K562 (cell line): ENCODE data around the gene DTD1. TPM values are rescaled to one million over a fixed set of nuclear protein-coding genes. Genes with fewer than 3 reads are reported as not detected.

Experiments used
- ATAC-seq: fragments of 200-7000 bp; cut with Tn5 transposase; 3 replicates; pipeline ENCODE4 v1.9.1; 2020; ENCODE audit warnings: moderate library complexity
- BruUV-seq: library from RNA; stranded (reverse); fragments of 400-500 nt; replicated peaks from 2 replicates; lab custom pipeline; 2021; lab: Mats Ljungman, UMichigan
- CTCF ChIA-PET: fragments of 300-600 bp; formaldehyde crosslinking; extraction: SDS; loops from one replicate; lab custom pipeline; 2021; ENCODE audit warnings: low intra/inter-chr PET ratio; lab: Yijun Ruan, JAX
- POLR2A ChIA-PET: fragments of 300-600, 350-650 bp; sonication (Branson Sonifier 250); formaldehyde crosslinking; extraction: SDS; loops from one replicate; lab custom pipeline; 2021; ENCODE audit warnings: antibody characterized with exemption, inconsistent platforms; lab: Yijun Ruan, JAX
- DNase-seq, 4 experiments: peaks; one replicate each; pipeline versions ENCODE4 v3.0.0 to v3.0.0-alpha.2; 2011 to 2018; ENCODE audit warnings: low spot score in 3 of 4, mixed read lengths in 3 of 4; ENCODE audit errors: extremely low read depth in 1 of 4
- FAIRE-seq: peaks from 2 replicates; lab custom pipeline; 2011; peaks lifted over from hg19 to GRCh38; lab: Jason Lieb, UNC
- H2AFZ ChIP-seq: 2 replicates; pipeline ENCODE4 v1.6.0; 2011; ENCODE audit warnings: low read depth, low read length, control low read depth, inconsistent platforms
- H3K27ac ChIP-seq: fragments of 200-600 bp; 3 replicates; pipeline ENCODE4 v1.8.0; 2011; ENCODE audit warnings: low read depth, mild to moderate bottlenecking, control low read depth, inconsistent platforms, low read length, moderate library complexity, mixed read lengths; ENCODE audit errors: extremely low read depth
- H3K27me3 ChIP-seq, 2 experiments: fragments of 300-600 bp in 1 of 2; 2 replicates in 1 of 2; 3 replicates in 1 of 2; pipeline versions ENCODE4 v1.6.0 to v1.8.0; 2011; ENCODE audit warnings: inconsistent platforms in 2 of 2, low read length in 2 of 2, mild to moderate bottlenecking in 1 of 2, mixed read lengths in 1 of 2, moderate library complexity in 1 of 2; ENCODE audit not compliant: control insufficient read depth in 2 of 2, insufficient read depth in 2 of 2
- H3K36me3 ChIP-seq: fragments of 300-600 bp; 3 replicates; pipeline ENCODE4 v1.8.0; 2011; ENCODE audit warnings: mild to moderate bottlenecking, low read length, inconsistent platforms; ENCODE audit not compliant: control insufficient read depth, insufficient read depth
- H3K4me1 ChIP-seq, 2 experiments: fragments of 200-600 bp in 1 of 2; replicated peaks in 1 of 2; 2 replicates in 1 of 2; 3 replicates in 1 of 2; pipeline versions ENCODE4 v1.5.1 to v1.8.0; 2011; ENCODE audit warnings: inconsistent platforms in 2 of 2, low read length in 2 of 2, mild to moderate bottlenecking in 1 of 2, mixed read lengths in 1 of 2, moderate library complexity in 1 of 2; ENCODE audit not compliant: control insufficient read depth in 2 of 2, insufficient read depth in 2 of 2
- H3K4me2 ChIP-seq: 2 replicates; pipeline ENCODE4 v1.6.1; 2011; ENCODE audit warnings: low read length, control low read depth, inconsistent platforms, mixed read lengths; ENCODE audit not compliant: insufficient read depth
- H3K4me3 ChIP-seq: fragments of 200-600 bp; sonication (generic), shearing (Covaris generic); 2 replicates; pipeline ENCODE4 v1.5.1; 2016; ENCODE audit warnings: control low read depth, inconsistent platforms
- H3K79me2 ChIP-seq: fragments of 200-600 bp; 3 replicates; pipeline ENCODE4 v1.8.0; 2011; ENCODE audit warnings: low read length, inconsistent platforms; ENCODE audit not compliant: control insufficient read depth, insufficient read depth
- H3K9ac ChIP-seq, 2 experiments: 2 replicates each; pipeline versions ENCODE4 v1.6.0 to v1.6.1; 2011; ENCODE audit warnings: low read depth in 2 of 2, low read length in 2 of 2, control low read depth in 1 of 2, inconsistent platforms in 1 of 2, mild to moderate bottlenecking in 1 of 2, mixed read lengths in 1 of 2; ENCODE audit not compliant: insufficient read depth in 1 of 2
- H3K9me1 ChIP-seq: one replicate; pipeline ENCODE4 v1.6.0; 2011; ENCODE audit warnings: inconsistent platforms, mild to moderate bottlenecking, low read length, moderate library complexity; ENCODE audit not compliant: control insufficient read depth, insufficient read depth
- H3K9me3 ChIP-seq: replicated peaks from 2 replicates; pipeline ENCODE4 v1.5.1; 2011; ENCODE audit warnings: low read depth, low read length, inconsistent platforms; ENCODE audit not compliant: control insufficient read depth, insufficient read depth
- H4K20me1 ChIP-seq: replicated peaks from 2 replicates; pipeline ENCODE4 v1.6.1; 2011; ENCODE audit warnings: low read length, inconsistent platforms, mixed read lengths; ENCODE audit not compliant: control insufficient read depth, insufficient read depth
- ARID3A ChIP-seq: IDR thresholded peaks from 2 replicates; pipeline ENCODE4 v1.6.1; 2012; ENCODE audit warnings: low read depth, low read length, improper control_type of control experiment, borderline replicate concordance
- BHLHE40 ChIP-seq: IDR thresholded peaks from 2 replicates; pipeline ENCODE4 v1.6.1; 2011; ENCODE audit warnings: low read length, improper control_type of control experiment
- CBFA2T3 ChIP-seq: fragments of 450-650 bp; IDR thresholded peaks from 2 replicates; pipeline ENCODE4 v1.6.1; 2017
- GATAD2A ChIP-seq: fragments of 450-650 bp; IDR thresholded peaks from 2 replicates; pipeline ENCODE4 v1.6.1; 2017
- HDAC2 ChIP-seq: fragments of 450-650 bp; IDR thresholded peaks from 2 replicates; pipeline ENCODE4 v1.6.1; 2016; ENCODE audit warnings: mild to moderate bottlenecking
- HEY1 ChIP-seq: fragments of 250-450 bp; sonication (Bioruptor Pico); IDR thresholded peaks from 2 replicates; pipeline ENCODE4 v1.5.0; 2020; ENCODE audit warnings: mild to moderate bottlenecking, moderate library complexity, borderline replicate concordance
- HIVEP1 ChIP-seq: fragments of 250-450 bp; sonication (Bioruptor Pico); IDR thresholded peaks from 2 replicates; pipeline ENCODE4 v1.4.0; 2020; ENCODE audit warnings: mild to moderate bottlenecking
- LCOR ChIP-seq: sonication (generic); formaldehyde crosslinking; IDR thresholded peaks from 2 replicates; pipeline ENCODE4 v1.8.0; 2022; ENCODE audit warnings: mild to moderate bottlenecking, missing genetic modification reagents
- PRMT5 ChIP-seq: sonication (generic); formaldehyde crosslinking; IDR thresholded peaks from 2 replicates; pipeline ENCODE4 v1.5.0; 2020; ENCODE audit warnings: missing genetic modification reagents
- SAFB ChIP-seq: fragments of 200-400 bp; formaldehyde crosslinking; IDR thresholded peaks from 2 replicates; pipeline ENCODE4 v1.6.1; 2017; ENCODE audit warnings: low read depth, low read length, borderline replicate concordance
- SAFB2 ChIP-seq: fragments of 200-400 bp; formaldehyde crosslinking; IDR thresholded peaks from 2 replicates; pipeline ENCODE4 v1.6.1; 2018; ENCODE audit warnings: borderline replicate concordance, low read length, low read depth, moderate library complexity; ENCODE audit not compliant: severe bottlenecking
- TGIF2 ChIP-seq: sonication (generic); formaldehyde crosslinking; IDR thresholded peaks from 2 replicates; pipeline ENCODE4 v1.8.1; 2022; ENCODE audit warnings: mild to moderate bottlenecking, missing genetic modification reagents, moderate library complexity
- U2AF2 ChIP-seq: fragments of 200-400 bp; formaldehyde crosslinking; optimal IDR thresholded peaks from 2 replicates; pipeline ENCODE3; 2017; ENCODE audit warnings: low read depth, mild to moderate bottlenecking, low read length
- ZNF140 ChIP-seq: fragments of 250-450 bp; sonication (Bioruptor Pico); IDR thresholded peaks from 2 replicates; pipeline ENCODE4 v1.8.0; 2021; ENCODE audit warnings: moderate library complexity, mild to moderate bottlenecking, inconsistent platforms
- ZNF583 ChIP-seq: fragments of 250-450 bp; sonication (Bioruptor Pico); IDR thresholded peaks from 2 replicates; pipeline ENCODE4 v1.4.0; 2020
- whole genome bisulfite sequencing: fragments of 100-300 bp; shearing (Covaris generic); methylation state at CpG from one replicate; pipeline ENCODE4 v1.1.6; 2016; ENCODE audit warnings: low coverage, mixed read lengths; ENCODE audit not compliant: insufficient coverage; ENCODE audit errors: missing lambda C conversion rate; 5-methylcytosine and 5-hydroxymethylcytosine counted together
- in situ Hi-C: fragments of 300-500 bp; cut with MboI; formaldehyde crosslinking; loops from 4 replicates; pipeline ENCODE4 v1.15.0; 2018; ENCODE audit warnings: inconsistent platforms, mixed read lengths
- intact Hi-C: fragments of 100-400 bp; cut with micrococcal nuclease; formaldehyde crosslinking; loops from 2 replicates; pipeline ENCODE4 v1.14.2; 2022
- polyA plus RNA-seq, 8 experiments: library from polyadenylated mRNA; depleted of rRNA in 4 of 8; stranded (reverse) in 5 of 8; unstranded in 3 of 8; fragments of >200 nt; fragmentation: Nextera tagmentation in 2 of 8; fragmentation: Illumina TruSeq in 1 of 8; extraction: Ambion mirVana in 2 of 8; extraction: Trizol in 1 of 8; gene quantifications; 2 replicates each; pipeline versions ENCODE4 v1.2.1 to v1.2.3, GENCODE V29; 2011 to 2014; ENCODE audit warnings: inconsistent platforms in 1 of 8, missing spikeins in 1 of 8
- total RNA-seq, 7 experiments: library from RNA; depleted of rRNA in 6 of 7; stranded (reverse); fragments of >200 nt in 6 of 7; fragmentation: Illumina TruSeq in 2 of 7; extraction: Trizol in 2 of 7; gene quantifications; 2 replicates each; pipeline versions ENCODE4 v1.2.1 to v1.2.3, GENCODE V29; 2011 to 2021; ENCODE audit warnings: low replicate concordance in 1 of 7
- TF ChIP-seq, protein P1 (sequence below): fragments of 250-450 bp; sonication (Bioruptor Pico); IDR thresholded peaks from 2 replicates; pipeline ENCODE4 v1.8.0; 2022; ENCODE audit warnings: inconsistent platforms

The DTD1 gene
- total and polyA plus RNA-seq, 9 of the 15 experiments (the other 6 are each of a cell fraction or from before 2014, with no cell fraction given): 5.7 to 28.6 (median 26.8) TPM

DNA sequence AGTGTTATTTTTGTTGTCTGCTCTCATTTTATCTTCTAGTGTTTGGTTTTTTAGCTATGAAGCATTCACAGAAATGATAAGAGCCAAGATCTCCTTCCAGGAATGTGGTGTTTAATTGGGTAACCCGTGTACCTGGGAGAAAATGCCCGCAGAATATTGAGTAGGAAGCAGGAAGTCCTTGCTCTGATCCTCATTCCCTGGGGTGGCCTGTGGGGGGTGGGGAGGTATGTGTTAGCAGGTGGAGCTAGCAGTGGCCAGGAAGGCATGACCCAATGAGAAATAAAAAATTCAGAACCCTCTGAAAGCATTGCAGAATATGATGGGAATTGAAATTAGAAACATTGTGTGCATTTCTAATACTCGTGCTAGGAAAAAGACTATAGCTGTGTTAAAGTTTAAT lies 100.8 kb downstream of the DTD1 start:
- ChIA-PET CTCF (no interaction called here), POLR2A (interaction anchor here (1.1 kb wide), 1 partner anchor 12 kb away, joined by 4 read pairs; no protein-coding TSS in a partner anchor)
- H3K9me3 ChIP-seq: no peaks in the 10 kb centered on the region
- TF ChIP-seq LCOR (CRISPR knock-in tag) (no peak), SAFB (no peak)
- no peak for ATAC-seq
- H2AFZ ChIP-seq: no peak overlapping the region
- H3K9ac ChIP-seq: no peak overlapping the region
- DNase-seq: no peak
- no peaks in the 10 kb centered on the region for H4K20me1 ChIP-seq
- H3K9me1 ChIP-seq: no peaks in the 10 kb centered on the region
- H3K4me1 ChIP-seq: no peaks in the 10 kb centered on the region
- H3K4me2 ChIP-seq: no peak overlapping the region
- no peaks in the 10 kb centered on the region for H3K36me3 ChIP-seq
- FAIRE-seq: no peak
- H3K4me3 ChIP-seq: no peak overlapping the region
- intact Hi-C loops: no loop called here
- no TSS peak for BruUV-seq
- no peak overlapping the region for H3K27ac ChIP-seq
- WGBS: 8% methylated on average over 3 of the region's 3 CpGs
- no peaks in the 10 kb centered on the region for H3K79me2 ChIP-seq
- in situ Hi-C loops: no loop called here
- H3K27me3 ChIP-seq: no peaks in the 10 kb centered on the region

- CTCF ChIA-PET: no interaction called here
- FAIRE-seq: no peak
- H3K4me2 ChIP-seq: no peak overlapping the region
Observed at GRCh38 chr20:18689557-18689956, 101.7 kb downstream of the DTD1 start.

More at GRCh38 chr20:18689557-18689956, 101.7 kb downstream of the DTD1 start:
- no peaks in the 10 kb centered on the region for H3K9me3 ChIP-seq
- POLR2A ChIA-PET: interaction anchor here (0.6 to 1.1 kb wide), 2 partner anchors 13 to 59 kb away, joined by 3 to 4 read pairs; no protein-coding TSS in a partner anchor
- no peaks in the 10 kb centered on the region for H3K9me1 ChIP-seq
- 0% methylated on average over 1 of the region's 1 CpG for WGBS
- no peak overlapping the region for H2AFZ ChIP-seq
- H3K79me2 ChIP-seq: no peaks in the 10 kb centered on the region
- in situ Hi-C loops: no loop called here
- ATAC-seq: no peak
- no peak overlapping the region for H3K9ac ChIP-seq
- intact Hi-C loops: no loop called here
- TF ChIP-seq TGIF2 (CRISPR knock-in tag) (no peak), HDAC2 (no peak), HEY1 (CRISPR knock-in tag) (no peak), SAFB2 (no peak), GATAD2A (no peak), ZNF583 (CRISPR knock-in tag) (no peak), PRMT5 (CRISPR knock-in tag) (no peak), CBFA2T3 (no peak), ZNF140 (no peak), ARID3A (no peak), BHLHE40 (no peak), U2AF2 (no peak), HIVEP1 (CRISPR knock-in tag) (no peak)
- TF ChIP-seq, protein P1, sequence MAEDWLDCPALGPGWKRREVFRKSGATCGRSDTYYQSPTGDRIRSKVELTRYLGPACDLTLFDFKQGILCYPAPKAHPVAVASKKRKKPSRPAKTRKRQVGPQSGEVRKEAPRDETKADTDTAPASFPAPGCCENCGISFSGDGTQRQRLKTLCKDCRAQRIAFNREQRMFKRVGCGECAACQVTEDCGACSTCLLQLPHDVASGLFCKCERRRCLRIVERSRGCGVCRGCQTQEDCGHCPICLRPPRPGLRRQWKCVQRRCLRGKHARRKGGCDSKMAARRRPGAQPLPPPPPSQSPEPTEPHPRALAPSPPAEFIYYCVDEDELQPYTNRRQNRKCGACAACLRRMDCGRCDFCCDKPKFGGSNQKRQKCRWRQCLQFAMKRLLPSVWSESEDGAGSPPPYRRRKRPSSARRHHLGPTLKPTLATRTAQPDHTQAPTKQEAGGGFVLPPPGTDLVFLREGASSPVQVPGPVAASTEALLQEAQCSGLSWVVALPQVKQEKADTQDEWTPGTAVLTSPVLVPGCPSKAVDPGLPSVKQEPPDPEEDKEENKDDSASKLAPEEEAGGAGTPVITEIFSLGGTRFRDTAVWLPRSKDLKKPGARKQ: no peak
- H3K36me3 ChIP-seq: no peaks in the 10 kb centered on the region
- no peak for DNase-seq
- no peaks in the 10 kb centered on the region for H3K4me1 ChIP-seq
- no peak overlapping the region for H3K27ac ChIP-seq
- H4K20me1 ChIP-seq: no peaks in the 10 kb centered on the region
- no TSS peak for BruUV-seq
- H3K27me3 ChIP-seq: no peaks in the 10 kb centered on the region
- H3K4me3 ChIP-seq: no peak overlapping the region
